Amniotic epithelial cell (primary cell): Measurements from ENCODE around the gene NAV3.
"Not testable (repeated sequence)": the region's sequence is repeated elsewhere in the genome, so short reads cannot be mapped to it uniquely, and the experiment has no call there.

Experiments
- DNase-seq: peaks from one replicate; pipeline ENCODE4 v3.0.0-alpha.2; 2010; ENCODE audit warnings: low read depth

The NAV3 gene

DNA sequence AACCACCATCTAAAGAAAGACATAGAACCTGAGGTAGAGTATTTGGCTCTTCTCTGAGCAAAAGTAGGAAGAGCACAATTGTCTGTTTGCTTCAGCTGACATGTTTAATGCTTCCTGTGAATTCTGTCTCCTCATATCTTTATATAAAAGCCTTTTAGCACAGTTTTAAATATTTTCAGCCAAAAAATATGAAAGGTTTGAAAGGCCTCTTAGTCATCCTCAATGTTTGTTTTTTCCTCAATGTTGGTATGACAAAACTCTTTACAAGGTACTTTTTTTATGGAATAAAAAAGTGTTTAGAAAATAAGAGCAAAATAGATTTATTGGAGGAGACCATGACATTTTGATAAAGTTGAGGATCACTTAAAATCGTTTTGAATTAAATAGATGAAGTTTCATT lies 360.9 kb downstream of the NAV3 start:
- no peak for DNase-seq

DNA sequence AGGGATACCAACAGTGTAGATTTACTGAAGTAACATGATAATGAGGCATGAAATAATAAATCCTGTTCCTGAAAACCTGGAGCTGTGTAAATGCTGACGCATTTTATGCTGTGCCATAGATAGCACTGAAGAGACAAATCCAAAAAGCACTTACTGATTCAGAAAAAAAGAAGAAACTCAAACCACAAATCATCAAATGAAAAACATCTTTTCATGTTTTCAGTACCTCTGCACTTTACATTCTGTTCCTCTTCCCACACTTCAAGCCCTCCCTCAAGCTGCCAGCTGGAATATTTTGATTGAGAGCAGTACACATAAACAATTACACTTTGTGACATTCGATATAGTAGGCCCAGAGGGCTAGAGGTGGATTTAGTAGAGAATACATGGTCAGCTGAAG lies 362.3 kb downstream of the NAV3 start:
- DNase-seq, result peak; percentile 83

DNA sequence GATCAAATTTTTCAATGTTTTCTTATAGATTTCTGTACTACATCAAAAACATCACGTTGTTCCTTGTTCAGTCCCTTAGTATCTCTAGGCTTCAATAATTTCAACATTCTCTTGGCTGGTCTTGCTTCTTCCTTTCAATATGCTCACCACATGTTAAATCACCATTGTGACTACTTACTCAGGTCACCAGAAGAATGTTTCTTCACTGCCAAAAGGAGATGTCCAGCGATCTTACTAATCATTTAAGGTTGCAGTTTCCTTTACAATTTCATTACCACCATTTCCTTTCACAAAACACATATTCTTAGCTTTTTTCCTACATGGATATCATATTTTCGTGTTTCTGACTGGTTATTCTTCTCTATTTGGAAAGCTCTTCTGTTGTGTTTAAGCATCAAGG lies 363.8 kb downstream of the NAV3 start:
- peak; percentile 86 for DNase-seq

DNA sequence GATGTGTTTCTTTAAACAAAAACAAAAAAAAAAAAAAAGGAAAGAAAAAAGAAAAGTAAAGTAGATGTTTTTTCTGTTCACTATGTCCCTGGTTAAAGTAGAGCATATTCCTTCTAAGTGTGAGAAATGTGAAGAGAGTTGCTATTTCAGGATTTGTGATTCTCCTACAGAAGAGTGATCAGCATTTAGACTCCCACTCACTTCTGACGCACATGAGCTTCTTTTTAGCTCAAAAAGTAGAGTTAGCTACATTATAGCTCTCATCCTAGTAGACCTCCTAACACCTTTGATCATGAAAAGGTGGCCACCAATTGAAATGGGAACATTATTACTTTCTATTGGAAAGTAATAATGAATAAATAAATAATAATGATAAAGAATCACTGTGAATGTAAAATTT lies 368.2 kb downstream of the NAV3 start:
- DNase-seq, result no peak

DNA sequence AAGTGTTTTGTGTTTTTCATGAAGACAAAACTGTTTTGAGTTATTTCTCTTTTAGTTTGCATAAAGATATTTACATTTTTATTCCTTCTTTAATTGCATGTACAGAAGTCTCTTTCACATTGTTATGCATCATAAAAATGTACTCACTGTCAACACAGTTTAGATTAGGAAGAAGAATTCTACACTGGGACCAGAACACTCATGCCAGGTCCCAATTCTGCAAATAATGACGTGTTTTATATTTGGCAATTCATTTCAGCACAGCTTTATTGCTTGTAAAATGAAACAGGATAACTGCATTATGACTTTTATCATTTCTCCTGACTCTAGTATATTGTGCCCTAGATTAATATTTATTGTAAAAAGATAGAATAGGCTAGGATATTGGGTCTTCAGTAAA lies 369.2 kb downstream of the NAV3 start:
- no peak for DNase-seq

DNA sequence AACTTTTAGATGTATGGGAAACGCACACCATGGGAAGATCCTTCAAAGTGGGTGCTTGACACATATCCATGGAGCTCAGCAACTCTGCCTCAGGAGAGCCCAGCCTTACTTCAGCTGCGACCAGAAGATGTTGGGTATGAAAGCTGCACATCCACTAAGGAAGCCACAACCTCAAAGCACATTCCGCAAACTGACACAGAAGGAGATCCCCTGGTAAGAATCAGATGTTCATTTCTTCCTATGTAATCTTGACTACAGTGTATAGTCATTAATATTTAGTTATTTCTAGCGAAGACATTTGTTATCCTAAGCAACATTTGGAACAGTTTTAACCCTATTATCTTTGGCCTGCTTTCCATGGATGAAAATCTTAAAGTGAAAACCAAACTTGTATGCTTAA lies 374.2 kb downstream of the NAV3 start:
- DNase-seq, result no peak

DNA sequence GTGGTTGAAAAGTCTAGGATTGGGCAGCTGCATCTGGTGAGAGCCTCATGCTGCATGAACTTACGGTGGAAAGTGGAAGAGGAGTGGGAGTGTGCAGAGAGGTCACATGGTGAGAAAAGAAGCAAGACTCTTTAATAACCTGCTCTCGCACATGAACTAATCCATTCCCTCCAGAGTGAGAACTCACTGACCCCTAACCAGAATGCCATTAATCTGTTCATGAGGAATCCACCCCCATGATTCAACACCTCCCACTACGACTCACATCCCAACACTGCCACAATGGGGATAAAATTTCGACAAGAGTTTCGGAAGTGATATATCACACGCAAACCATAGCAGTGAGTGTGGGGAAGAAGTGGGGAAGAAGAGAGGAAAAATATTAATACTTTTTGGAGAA lies 377.4 kb downstream of the NAV3 start:
- DNase-seq, result peak; percentile 38

DNA sequence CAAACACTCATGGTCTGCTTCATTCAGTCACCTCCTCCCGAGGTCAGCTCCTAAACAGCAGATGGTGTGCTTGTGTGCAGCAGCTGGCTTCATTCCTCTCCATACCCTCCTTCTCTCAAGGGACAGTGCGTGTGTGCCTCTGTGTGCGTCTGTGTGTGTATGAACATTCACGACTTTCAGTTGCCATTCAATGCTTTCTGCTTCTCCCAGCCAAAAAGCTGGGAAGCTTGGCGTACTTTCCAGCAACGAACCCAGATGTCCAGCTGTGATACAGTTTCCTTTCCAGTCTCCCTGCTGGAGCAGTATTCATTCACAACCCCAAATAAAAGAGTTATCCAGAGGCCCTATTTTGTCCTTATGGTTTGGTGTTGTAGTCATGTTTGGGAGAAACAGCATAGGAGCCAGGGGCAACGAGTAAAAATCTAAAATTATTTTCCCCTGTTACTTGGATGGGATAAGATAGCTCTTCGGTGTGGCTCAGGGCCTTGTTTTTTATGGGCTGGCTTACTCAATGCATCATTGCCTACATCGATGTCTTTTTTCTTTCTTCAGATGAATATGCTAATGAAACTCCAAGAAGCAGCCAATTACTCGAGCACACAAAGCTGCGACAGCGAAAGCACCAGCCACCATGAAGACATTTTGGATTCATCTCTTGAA lies 379.3 kb downstream of the NAV3 start:
- DNase-seq, result no peak

DNA sequence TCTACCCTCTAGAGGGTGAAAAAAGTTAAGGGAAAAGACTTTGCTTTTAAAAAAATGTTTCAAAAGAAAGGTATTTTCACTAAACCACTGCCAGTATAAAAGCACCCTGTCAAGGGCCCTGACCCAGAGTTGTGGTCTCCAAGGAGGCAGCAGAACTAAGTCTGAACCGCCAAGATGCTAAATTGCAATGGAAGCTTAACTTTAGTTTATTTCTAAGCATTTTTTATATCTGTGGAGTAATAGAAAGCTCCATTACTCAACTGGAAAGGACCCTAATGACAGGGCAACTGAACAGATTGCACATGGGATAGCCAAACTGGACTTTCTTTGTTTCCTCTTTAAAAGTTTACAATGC lies 379.8 kb downstream of the NAV3 start:
- no peak for DNase-seq

DNA sequence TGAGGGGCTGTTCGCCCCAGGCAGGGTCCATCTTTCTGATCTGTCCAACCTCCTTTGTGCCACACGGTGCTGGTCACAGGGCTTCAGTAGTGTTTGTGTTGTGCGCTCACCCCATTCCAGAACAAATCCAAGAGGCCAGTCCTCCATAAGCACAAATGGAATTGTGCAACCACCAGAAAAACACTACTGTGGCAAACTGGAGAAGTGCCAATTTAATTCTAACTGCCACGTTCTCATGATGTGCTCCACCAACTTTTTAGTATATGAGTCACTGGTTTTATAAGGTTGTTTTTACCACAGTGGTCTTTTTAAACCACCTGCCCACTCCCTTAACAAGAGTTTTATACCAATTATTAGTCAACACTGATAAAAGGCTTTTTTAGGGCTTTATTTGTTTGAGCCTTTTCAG lies 380.2 kb downstream of the NAV3 start:
- peak; percentile 91 for DNase-seq

DNA sequence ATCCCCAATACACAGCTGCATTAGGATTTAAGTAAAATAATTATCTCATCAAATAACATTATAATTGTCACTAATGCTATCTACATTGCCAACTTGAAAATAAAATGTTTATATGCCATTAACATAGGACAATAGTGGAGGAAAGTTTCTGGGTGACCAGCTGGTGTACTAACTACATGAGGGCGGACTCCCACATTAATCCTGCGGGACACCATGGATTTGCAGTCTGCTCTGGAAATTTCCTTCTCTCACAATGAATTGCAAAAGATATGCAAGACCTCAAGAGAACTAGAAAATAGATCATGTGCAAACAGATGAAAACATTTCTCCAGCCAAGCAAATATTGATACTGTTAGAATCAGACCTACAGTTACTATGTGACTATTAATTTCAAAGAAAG lies 390.1 kb downstream of the NAV3 start:
- DNase-seq, result no peak

DNA sequence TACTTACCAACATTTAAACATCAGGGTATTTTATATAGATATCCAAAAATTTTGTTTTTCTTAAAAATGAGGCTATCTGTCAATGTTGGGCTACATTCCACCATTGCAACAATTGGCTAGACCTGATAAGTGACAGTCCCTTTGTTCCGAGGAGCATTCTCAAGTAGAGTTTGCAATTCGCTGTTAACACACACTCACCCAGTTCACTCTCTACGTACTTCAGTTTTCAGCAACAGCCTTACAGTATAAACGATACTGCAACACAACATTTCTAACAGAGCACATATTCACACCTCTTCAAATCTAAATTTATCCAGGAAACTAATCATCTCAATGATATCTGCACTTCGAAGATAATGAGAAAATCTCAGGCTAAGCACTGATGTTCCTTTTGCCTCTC lies 393.5 kb downstream of the NAV3 start:
- no peak for DNase-seq

DNA sequence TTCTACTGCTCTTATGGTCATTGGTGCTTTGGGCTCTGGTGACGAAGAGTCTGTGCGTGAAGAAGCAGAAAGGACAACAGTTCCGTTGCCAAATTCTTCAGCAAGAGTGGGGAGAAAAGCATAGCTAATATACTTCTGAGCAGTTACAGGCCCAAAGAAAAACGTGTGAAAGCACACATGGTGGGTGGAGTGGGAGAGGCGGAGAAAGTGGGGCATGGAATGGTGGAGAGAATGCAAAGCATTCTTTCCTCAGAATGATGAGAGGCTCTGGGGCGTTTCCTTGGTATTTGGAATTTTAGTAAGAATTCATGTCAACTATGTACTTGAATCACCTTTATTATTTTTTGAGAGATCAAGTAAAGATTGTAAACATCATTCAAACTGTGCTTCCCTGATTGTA lies 396.1 kb downstream of the NAV3 start:
- DNase-seq, result no peak

DNA sequence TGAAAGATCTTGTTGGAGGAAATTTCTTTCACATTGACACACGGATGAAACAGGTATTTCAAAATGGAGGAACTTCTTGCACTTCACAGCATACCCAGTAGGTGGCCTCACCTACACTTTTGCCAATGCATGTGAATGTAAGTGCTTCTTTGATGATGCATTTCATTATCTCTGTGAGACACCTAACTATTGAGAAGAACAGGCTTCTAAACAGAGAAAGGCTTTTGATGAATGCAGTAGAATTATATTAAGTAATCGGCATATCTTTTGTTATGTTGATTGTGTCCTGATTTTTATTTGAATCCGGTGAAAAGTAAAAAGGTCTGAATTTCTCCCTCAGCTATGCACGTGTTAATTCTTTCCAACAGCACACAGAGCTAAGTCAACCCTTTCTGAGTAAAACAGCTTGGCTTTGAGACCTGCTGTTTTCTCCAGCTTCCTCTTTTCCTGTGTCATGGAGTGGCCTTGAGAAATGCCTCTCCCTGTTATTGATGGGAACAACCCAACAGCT lies 399.0 kb downstream of the NAV3 start:
- DNase-seq, result peak; percentile 68

DNA sequence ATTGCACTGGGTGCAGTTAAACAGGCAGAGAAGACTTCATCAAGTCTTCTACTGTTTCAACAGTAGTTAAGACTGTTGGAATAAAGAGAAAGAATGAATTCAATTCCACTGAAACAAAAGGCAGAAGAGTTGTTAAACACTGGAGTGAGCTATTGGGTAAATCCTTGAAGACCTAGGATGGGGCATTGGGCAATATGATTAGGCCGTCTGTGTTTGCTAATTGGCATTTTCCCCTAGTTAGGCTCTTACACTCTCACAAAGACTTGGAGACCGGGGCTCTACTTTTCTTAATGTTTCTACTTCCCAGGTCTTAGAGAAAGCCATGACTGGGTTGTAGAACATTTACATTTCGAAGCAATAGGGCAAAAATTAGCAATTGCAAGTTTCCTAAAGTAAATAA lies 402.1 kb downstream of the NAV3 start:
- DNase-seq, result peak; percentile 35

DNA sequence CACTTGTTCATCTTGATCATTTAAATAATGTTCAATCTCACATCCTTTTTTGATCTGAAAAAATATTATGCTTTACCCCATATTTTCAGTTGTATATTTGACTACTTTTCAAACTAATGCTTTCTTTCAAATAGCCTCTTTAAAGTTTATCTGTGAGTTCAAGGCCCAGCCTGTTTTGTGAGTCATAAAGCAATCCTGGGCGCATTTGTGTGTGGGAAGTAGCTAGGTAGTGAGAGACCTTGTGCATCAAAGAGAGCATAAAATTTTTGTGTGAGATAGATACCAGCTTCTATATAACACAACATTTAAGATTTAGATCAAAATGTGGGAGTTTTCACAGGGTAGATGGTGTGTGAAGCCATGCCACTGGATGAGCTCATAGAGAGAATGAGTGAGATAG lies 405.6 kb downstream of the NAV3 start:
- peak; percentile 31 for DNase-seq

DNA sequence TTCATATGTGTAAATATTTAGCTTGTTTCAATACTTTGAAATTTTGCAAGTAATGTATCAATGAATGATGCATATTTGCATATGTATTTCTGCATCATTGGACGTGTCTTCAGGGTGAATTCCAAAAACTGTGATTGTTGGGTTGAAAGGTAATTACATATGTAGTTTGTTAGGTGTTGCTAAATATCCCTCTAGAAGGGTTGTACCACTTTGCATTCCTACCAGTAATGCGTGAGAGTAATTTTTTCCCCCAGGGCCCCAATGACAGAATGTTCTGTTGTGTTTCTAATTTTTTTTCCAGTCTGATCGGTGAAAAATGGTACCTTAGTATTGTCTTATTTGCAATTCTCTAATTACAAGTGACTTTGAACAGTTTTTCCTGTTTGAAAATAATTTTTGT lies 408.9 kb downstream of the NAV3 start:
- DNase-seq, result no peak

DNA sequence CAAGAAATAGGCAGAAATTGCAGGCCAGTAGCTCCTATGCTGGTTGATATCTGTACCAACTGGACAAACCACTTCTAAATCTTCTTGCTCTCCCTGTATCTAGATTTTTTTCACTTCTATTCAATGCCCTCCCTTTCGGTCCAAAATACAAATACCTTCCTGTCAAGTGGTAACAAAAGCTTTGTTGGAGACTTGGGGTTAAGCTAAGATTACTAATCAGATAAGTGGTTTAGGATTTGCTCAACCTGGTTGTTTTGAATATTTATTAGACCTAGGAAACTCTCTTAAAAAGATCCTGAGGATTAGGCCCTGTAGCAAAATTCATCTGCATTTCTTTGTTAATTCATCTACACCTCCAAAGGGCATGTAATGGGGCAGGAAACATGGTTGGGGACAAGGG lies 410.1 kb downstream of the NAV3 start:
- no peak for DNase-seq

DNA sequence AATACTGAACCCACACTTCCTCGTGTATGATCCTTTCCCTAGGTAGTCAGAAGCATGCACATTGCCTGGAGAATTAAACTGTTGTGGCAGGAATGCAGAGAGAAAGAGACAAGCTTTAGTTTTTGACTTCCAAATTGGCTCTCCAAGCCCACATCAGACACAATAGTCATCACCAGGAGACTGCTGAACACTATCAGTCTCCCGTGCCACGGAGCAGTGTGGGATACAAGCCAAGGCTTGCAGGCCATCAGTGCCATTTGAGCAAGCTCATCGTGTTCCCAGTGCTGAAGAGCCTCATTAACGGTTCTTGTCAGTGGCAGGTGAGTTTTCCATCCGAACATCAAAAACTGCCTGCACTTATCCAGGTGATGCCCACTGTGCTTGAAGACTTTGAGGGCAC lies 410.8 kb downstream of the NAV3 start:
- no peak for DNase-seq

DNA sequence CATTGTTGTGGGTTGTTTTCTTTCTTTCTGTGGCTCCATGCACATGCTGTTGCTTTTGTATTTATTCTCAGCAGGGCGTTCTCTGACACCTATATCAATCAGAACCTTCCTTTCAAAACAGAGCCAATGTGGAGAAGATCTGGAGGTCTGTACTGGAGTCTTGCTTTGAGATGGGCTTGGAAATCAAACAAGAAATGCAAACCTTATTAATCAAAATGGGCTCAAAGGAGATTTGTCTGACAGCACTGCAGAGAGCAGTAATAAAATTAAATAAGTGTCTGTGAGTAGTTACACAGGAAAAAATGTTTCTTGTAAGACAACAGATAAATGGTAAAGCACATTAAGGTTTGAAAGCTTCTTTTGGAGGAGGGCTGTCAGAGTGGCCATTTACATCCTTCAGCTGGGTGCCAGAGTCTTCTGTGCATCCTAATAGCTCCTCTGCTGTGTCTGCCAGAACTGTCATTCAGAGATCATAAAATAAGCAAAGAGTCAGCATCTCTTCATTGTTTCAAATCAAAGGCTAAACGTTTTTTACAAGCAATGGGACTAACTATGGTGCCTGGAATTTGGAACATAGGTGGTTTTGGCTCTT lies 414.3 kb downstream of the NAV3 start:
- DNase-seq, result no peak

DNA sequence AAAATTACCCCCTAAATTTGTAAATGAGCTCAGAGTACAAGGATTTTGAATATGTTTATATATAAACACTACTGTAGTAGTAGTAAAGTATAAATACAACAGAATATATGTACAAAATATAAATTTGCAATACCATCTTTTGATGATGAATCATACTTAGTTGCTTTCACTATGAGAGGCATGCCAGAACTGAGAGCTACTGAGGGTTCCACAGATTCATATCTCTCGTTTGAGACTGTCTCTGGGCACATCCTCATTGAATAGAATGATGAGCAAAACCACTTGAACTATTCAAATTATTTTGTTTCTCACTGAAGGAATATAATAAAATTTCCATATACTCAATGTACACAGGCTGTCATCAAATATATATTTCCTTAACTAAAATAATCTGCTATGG lies 417.6 kb downstream of the NAV3 start:
- DNase-seq, result no peak

DNA sequence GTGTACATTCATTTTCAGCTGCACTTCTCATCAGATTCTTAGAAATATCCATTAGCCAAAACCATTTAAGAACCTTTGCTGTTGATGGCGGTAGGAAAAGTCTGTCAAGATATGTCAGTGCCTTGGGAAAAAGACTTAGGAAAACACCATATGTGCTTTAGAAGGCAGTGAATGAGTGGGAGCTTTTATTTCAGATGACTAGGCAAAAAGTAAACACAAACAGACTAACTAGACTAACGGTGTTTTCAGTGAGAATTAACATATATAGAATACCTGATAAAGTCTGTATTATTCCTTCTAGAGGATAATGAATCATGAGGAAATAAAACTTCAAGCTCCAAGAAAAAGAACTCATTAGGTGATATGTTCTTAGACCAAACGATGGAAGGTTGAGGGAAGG lies 418.9 kb downstream of the NAV3 start:
- no peak for DNase-seq

DNA sequence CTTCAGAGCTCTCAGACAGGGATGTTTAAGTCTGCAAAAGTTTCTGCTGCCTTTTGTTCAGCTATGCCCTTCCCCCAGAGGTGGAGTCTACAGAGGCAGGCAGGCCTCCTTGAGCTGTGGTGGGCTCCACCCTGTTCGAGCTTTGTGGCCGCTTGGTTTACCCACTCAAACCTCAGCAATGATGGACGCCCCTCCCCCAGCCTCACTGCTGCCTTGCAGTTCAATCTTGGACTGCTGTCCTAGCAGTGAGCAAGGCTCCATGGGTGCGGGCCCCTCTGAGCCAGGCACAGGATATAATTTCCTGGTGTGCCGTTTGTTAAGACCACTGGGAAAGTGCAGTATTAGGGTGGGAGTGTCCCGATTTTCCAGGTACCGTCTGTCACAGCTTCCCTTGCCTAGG lies 427.0 kb downstream of the NAV3 start:
- not testable (repeated sequence) for DNase-seq

DNA sequence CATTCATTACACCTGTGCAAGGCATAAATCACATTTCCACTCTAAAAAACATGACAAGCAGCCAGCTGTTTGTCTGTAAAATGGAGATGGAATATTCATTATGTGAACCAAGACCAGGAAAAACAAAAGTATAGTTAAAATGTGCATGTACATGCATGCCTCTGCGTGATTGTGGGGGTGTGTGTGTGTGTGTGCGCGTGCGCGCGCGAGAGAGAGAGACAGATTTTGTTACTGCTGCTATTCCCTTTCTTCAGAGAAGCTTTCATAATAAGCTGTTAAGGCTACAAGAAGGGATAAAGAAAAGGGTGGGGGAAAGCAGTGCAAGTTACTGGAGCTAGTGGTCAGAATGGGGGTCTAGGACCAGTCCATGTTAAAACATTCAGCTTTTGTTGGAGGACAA lies 430.3 kb downstream of the NAV3 start:
- DNase-seq, result no peak
